Measurements from ENCODE around the gene SMYD3. TPM values are rescaled to one million over a fixed set of nuclear protein-coding genes. Genes with fewer than 3 reads are reported as not detected.

Gene SMYD3
- total and polyA plus RNA-seq, 9 of the 15 experiments (the other 6 are each of a cell fraction or from before 2014, with no cell fraction given), result 128 to 440 (median 197) TPM

DNA sequence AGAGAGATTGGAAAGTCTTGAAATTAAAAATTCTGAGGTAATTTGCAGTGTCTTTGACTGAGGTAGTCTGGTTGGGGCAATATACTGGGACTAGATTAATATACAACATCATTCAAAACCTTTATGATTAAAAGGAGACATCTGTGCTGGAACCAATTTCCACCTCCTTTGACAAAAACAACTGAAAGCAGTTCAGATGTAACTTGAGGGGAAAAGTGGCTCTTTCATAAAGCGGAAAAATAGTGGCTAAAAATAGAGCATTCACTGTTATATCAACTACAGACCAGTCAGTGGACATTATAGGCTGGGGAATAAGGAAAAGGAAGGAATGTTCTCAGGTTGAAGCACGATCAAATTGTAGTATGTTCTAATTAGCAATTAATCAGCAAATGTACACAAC, 635.9 kb downstream of the SMYD3 start:
- DNase-seq (ENCODE audit: extremely low read depth in 1 of 4, low spot score in 3 of 4) (no peak), FAIRE-seq (no peak), ATAC-seq (no peak)
- Histone ChIP-seq H3K36me3 (ENCODE audit: control insufficient read depth, insufficient read depth, low read length) (peaks cover 82% of the 10 kb centered on the region), H3K9me3 (replicated peaks; ENCODE audit: control insufficient read depth, insufficient read depth, low read depth, low read length) (no peaks in the 10 kb centered on the region), H3K4me3 (no peak overlapping the region), H3K27me3 (ENCODE audit: control insufficient read depth in 2 of 2, insufficient read depth in 2 of 2, low read length in 2 of 2) (no peaks in the 10 kb centered on the region), H3K9ac (ENCODE audit: insufficient read depth in 1 of 2, low read depth in 2 of 2, low read length in 2 of 2) (no peak overlapping the region), H4K20me1 (replicated peaks; ENCODE audit: control insufficient read depth, insufficient read depth, low read length) (no peaks in the 10 kb centered on the region), H3K79me2 (ENCODE audit: control insufficient read depth, insufficient read depth, low read length) (peaks cover 29% of the 10 kb centered on the region; the same call in 2 of the 3 replicates), H2AFZ (ENCODE audit: low read depth, low read length) (no peak overlapping the region), H3K9me1 (ENCODE audit: control insufficient read depth, insufficient read depth, low read length) (no peaks in the 10 kb centered on the region), H3K4me2 (ENCODE audit: insufficient read depth, low read length) (no peak overlapping the region), H3K4me1 (replicated peaks in 1 of 2; ENCODE audit: control insufficient read depth in 2 of 2, insufficient read depth in 2 of 2, low read length in 2 of 2) (peaks cover 5 to 21% of the 10 kb centered on the region in 2 experiments; a peak in 3 of 5 replicates), H3K27ac (ENCODE audit: extremely low read depth, low read depth, low read length) (no peak overlapping the region)
- BruUV-seq (replicated peaks), result no TSS peak
- ChIA-PET CTCF (ENCODE audit: low intra/inter-chr PET ratio) (no interaction called here), POLR2A (no interaction called here)
- TF ChIP-seq KLF16 (IDR thresholded peaks at IDR 0.05) (no peak), WHSC1 (IDR thresholded peaks at IDR 0.05; ENCODE audit: low read length) (no peak), CAMTA2 (CRISPR knock-in tag; conservative IDR thresholded peaks at IDR 0.05) (no peak)
- 89% methylated on average over 2 of the region's 2 CpGs for WGBS (ENCODE audit: insufficient coverage, low coverage, missing lambda C conversion rate)
- in situ Hi-C loops (cut with MboI), result no loop called here
- intact Hi-C loops (cut with micrococcal nuclease), result no loop called here

DNA sequence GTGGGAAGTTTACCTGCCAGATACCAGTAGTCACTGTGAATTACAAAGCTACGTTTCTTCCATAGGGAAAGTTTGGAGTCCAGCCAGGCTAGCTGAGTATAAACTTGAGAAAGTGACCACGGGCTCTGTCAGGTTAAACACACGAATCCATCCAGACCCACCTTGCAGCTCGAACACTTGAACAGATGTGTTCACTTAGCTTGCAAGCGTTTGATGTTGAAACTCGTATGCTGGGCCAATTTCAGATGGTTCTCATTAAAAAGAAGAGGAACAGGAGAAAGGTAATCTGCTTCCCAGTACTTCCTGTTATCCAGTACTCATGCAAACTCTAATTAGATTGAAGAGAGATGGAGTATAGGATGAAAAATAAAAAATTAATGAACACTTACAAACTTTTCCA, 636.4 kb downstream of the SMYD3 start:
- Histone ChIP-seq H3K79me2 (ENCODE audit: control insufficient read depth, insufficient read depth, low read length) (peaks cover 29% of the 10 kb centered on the region; the same call in 2 of the 3 replicates), H3K4me2 (ENCODE audit: insufficient read depth, low read length) (no peak overlapping the region), H3K9me1 (ENCODE audit: control insufficient read depth, insufficient read depth, low read length) (no peaks in the 10 kb centered on the region), H3K36me3 (ENCODE audit: control insufficient read depth, insufficient read depth, low read length) (peaks cover 80% of the 10 kb centered on the region), H3K27ac (ENCODE audit: extremely low read depth, low read depth, low read length) (no peak overlapping the region), H3K27me3 (ENCODE audit: control insufficient read depth in 2 of 2, insufficient read depth in 2 of 2, low read length in 2 of 2) (no peaks in the 10 kb centered on the region), H2AFZ (ENCODE audit: low read depth, low read length) (no peak overlapping the region), H3K9ac (ENCODE audit: insufficient read depth in 1 of 2, low read depth in 2 of 2, low read length in 2 of 2) (no peak overlapping the region), H3K4me3 (no peak overlapping the region), H4K20me1 (replicated peaks; ENCODE audit: control insufficient read depth, insufficient read depth, low read length) (0 out of 2 replicates have a peak, but pooled peaks cover 2% of the 10 kb centered on the region), H3K4me1 (replicated peaks in 1 of 2; ENCODE audit: control insufficient read depth in 2 of 2, insufficient read depth in 2 of 2, low read length in 2 of 2) (peaks cover 5 to 16% of the 10 kb centered on the region in 2 experiments; a peak in 3 of 5 replicates), H3K9me3 (replicated peaks; ENCODE audit: control insufficient read depth, insufficient read depth, low read depth, low read length) (no peaks in the 10 kb centered on the region)
- POLR2A ChIA-PET, result no interaction called here
- ATAC-seq, result no peak
- CTCF ChIA-PET (ENCODE audit: low intra/inter-chr PET ratio), result no interaction called here
- DNase-seq (ENCODE audit: extremely low read depth in 1 of 4, low spot score in 3 of 4), result no peak
- intact Hi-C loops (cut with micrococcal nuclease) (no loop called here), in situ Hi-C loops (cut with MboI) (no loop called here)
- no TSS peak for BruUV-seq (replicated peaks)
- TF ChIP-seq PYGO2 (tag; IDR thresholded peaks at IDR 0.05), result no peak
- no peak for TF ChIP-seq NFYB (IDR thresholded peaks at IDR 0.05; ENCODE audit: extremely low read depth, insufficient read length)
- no peak for TF ChIP-seq ZNF24 (IDR thresholded peaks at IDR 0.05)
- TF ChIP-seq MEF2D (tag; conservative IDR thresholded peaks at IDR 0.05; ENCODE audit: low read depth), result no peak
- no peak for FAIRE-seq
- WGBS (ENCODE audit: insufficient coverage, low coverage, missing lambda C conversion rate), result 89% methylated on average over 6 of the region's 6 CpGs

Data from K562 (cell line).